GM12801 (cell line): ENCODE results near the gene APBB2.

Experiments
- TF ChIP-seq, protein P1 (sequence below): IDR thresholded peaks from one replicate; pipeline ENCODE4 v1.5.1; 2011; ENCODE audit warnings: control low read depth; ENCODE audit not compliant: insufficient read length; ENCODE audit errors: extremely low read depth

The APBB2 gene

DNA sequence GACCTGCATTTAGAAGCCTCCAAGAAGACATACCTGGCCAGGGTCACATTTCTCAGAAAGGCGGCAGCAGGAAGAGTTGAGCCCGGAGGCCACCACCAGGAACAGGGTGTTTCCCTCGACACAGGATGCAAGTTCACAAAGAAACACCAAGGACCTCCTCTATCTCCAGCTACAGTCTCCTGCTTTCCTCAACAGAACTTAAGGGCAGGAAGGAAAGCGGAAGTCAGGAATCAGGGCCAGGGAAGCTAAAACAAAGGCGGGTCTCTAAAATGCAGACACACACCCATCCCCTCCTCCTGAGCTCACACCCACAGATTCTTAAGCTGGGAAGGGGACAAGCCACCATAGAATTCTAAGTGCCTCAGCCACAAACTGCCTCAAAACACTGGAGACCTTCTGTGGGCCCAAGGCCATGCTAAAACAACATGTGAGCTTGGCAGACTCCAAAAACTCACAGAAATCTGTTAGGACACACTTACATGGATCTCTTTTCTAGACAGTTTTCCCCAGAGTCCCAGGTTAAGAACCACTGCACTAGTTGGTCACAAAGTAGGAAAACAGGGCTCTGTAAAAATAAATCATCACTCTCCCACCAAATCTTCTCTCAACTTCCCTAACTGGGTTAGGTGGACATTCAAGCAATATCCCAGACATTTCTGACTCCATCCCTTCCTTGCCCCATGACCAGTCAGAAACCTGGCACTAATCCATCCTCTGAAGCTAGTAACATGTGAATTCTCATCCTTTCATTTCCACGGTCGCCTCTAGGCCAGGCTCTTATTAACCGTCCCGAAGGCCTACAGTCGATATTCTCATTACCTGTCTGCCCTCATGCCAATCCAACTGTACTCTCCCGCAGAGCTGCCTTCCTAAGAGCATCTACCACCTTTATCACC, 163.2 kb downstream of the APBB2 start:
- TF ChIP-seq, protein P1, sequence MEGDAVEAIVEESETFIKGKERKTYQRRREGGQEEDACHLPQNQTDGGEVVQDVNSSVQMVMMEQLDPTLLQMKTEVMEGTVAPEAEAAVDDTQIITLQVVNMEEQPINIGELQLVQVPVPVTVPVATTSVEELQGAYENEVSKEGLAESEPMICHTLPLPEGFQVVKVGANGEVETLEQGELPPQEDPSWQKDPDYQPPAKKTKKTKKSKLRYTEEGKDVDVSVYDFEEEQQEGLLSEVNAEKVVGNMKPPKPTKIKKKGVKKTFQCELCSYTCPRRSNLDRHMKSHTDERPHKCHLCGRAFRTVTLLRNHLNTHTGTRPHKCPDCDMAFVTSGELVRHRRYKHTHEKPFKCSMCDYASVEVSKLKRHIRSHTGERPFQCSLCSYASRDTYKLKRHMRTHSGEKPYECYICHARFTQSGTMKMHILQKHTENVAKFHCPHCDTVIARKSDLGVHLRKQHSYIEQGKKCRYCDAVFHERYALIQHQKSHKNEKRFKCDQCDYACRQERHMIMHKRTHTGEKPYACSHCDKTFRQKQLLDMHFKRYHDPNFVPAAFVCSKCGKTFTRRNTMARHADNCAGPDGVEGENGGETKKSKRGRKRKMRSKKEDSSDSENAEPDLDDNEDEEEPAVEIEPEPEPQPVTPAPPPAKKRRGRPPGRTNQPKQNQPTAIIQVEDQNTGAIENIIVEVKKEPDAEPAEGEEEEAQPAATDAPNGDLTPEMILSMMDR = no peak

DNA sequence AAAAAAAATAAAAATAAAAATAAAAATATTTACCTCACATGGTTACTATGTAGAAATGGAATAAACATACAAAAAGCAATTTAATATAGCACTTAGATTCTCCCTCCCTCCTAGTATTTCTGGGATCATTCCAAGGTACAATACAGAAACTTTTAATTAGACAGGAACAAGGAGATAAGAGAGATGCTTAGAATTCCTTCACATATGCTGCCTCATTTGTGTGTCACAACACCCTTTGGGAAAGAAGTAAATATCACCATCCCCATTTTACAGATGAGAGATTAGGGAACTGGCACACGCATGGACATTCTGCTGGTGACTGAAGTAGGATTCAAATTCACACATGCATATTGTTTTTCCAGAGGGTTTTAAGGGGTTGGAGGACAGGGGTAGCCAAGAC, 164.2 kb downstream of the APBB2 start:
- TF ChIP-seq, protein P1 = no peak

DNA sequence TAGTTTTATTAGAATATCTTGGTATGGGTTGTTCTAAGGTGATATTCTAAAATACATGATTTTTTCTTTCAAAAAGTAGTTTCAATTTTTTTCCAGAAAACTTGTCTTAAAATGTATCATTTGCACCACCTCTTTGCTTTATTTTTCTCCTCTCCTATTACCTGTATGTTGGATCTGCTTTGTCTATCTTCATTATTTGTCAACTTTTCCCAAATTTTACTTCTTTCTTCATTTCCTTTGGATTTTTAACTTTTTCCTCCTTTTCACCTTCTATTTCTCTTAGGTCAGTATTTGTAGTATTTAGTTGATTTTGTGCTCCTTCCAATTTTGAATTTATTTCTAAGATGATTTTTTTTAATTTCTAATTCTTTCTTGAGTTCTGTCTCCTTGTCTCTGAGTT, 169.6 kb downstream of the APBB2 start:
- TF ChIP-seq, protein P1 = no peak

DNA sequence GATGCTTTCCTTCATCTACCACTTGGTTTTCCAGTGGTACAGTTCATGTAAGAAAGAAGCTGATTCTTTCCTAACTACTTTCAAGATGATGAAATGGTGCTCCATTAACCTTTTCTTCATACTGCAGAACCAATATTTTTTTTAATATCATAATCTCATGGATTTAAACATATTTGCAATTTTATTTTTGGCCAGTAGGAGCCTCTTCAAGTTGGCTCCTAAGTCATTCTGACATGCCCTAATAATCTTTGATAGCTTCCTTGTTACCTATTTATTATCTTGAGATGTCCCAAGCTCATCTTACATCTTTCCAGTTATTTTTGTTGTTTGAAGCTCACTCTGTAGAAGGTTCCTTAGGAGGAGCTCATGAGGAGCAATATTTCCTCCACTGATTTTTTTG, 170.2 kb downstream of the APBB2 start:
- TF ChIP-seq, protein P1 = no peak

DNA sequence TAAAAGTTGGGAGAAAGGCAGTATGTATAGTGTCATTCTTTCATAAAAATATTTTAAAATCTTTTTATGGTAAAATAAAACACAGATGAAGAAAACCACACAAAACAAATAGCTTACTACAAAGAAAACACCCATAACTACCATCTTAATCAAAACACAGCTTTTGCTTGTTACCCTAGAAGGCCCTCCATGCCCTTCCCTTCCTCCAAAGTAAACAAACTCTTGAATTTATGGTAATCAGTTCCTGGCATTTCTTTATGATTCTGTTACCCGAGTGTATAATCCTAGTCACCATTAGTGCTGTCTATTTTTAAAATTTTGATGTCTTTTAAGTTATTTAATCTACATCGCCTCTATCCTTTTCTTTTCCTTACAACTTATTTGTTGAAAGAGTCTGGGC, 170.9 kb downstream of the APBB2 start:
- TF ChIP-seq, protein P1 = no peak

DNA sequence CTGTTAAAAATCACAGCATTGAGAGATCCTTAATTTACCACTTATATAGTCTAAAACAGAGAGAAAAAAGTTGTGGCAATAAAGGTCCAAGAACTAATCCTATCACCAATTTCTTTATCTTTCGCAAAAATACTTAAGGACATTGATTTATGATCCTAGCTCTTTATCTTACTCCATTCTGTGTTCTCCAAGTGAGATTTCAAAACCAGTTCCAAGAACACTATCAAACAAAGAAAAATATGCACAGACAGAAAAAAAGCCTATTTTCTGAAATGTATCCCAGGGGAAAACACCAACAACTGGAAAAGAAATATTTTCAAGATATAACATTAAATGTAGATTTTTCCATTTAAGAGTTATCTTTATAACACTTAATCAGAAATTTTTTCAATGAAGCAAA, 172.8 kb downstream of the APBB2 start:
- TF ChIP-seq, protein P1 = no peak

DNA sequence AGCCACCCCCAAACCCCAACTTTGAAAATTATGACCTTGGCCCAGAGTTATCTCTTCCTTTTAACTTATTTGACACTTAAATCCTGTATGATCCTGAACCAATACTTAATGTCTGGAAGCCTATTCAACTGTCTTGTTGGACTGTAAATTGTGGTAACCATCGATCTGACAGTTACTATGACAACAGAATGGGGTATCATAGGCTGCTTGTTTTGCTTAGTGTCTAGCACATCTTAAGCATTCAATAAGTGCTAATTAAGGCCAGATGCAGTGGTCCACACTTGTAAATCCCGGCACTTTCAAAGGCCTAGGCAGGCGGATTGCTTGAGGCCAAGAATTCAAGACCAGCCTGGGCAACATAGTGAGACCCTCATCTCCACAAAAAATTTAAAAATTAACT, 175.0 kb downstream of the APBB2 start:
- TF ChIP-seq, protein P1 = no peak
